Measurements from ENCODE around the gene RTTN. TPM values are rescaled to one million over a fixed set of nuclear protein-coding genes. Genes with fewer than 3 reads are reported as not detected.

Gene RTTN
- polyA plus RNA-seq, 1 experiment, result 5.4 TPM

DNA sequence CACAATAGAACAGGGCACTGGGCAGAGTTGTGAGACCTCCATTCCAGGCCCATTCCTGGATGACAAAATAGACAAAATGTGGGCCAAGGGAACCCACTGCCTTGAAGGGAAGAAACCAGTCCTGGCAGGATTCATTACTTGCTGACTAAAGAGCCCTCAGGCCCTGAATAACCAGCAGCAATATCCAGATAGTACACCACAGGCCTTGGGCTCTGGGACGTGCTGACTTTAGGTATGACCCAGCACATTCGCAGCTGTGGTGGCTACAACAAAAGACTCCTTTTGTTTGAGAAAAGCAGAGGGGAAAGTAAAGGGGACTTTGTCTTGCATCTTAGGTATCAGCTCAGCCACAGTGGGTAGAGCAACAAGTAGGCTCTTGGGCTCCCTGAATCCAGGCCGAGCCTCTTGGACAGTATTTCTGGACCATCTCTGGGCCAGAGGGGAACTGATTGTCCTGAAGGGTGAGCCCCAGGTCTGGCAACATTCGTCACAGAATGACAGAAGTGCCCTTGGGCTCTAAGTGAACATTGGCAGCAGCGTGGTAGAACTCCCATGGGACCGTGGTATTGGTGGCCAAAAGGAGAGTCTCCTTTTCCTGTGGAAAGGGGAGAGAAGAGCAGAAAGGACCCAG, 167.9 kb downstream of the RTTN start:
- no peaks in the 10 kb centered on the region for H3K27me3 ChIP-seq (ENCODE audit: control insufficient read depth, insufficient read depth, low read length)
- no peak overlapping the region for H3K4me3 ChIP-seq (ENCODE audit: low read depth, low read length)
- ChIA-PET POLR2A (no interaction called here), CTCF (no interaction called here)
- no peak for DNase-seq (ENCODE audit: low read depth)
- H3K36me3 ChIP-seq (ENCODE audit: control insufficient read depth, insufficient read depth, low read length), result peaks cover 4% of the 10 kb centered on the region
- TF ChIP-seq, protein P1, sequence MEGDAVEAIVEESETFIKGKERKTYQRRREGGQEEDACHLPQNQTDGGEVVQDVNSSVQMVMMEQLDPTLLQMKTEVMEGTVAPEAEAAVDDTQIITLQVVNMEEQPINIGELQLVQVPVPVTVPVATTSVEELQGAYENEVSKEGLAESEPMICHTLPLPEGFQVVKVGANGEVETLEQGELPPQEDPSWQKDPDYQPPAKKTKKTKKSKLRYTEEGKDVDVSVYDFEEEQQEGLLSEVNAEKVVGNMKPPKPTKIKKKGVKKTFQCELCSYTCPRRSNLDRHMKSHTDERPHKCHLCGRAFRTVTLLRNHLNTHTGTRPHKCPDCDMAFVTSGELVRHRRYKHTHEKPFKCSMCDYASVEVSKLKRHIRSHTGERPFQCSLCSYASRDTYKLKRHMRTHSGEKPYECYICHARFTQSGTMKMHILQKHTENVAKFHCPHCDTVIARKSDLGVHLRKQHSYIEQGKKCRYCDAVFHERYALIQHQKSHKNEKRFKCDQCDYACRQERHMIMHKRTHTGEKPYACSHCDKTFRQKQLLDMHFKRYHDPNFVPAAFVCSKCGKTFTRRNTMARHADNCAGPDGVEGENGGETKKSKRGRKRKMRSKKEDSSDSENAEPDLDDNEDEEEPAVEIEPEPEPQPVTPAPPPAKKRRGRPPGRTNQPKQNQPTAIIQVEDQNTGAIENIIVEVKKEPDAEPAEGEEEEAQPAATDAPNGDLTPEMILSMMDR (IDR thresholded peaks at IDR 0.05; ENCODE audit: insufficient read depth, low read depth, low read length), result no peak

GRCh38 chr18:70036771-70037347, 168.6 kb downstream of the RTTN start:
- CTCF ChIA-PET, result no interaction called here

GRCh38 chr18:70036168-70036567, 169.3 kb downstream of the RTTN start:
- H3K27me3 ChIP-seq (ENCODE audit: control insufficient read depth, insufficient read depth, low read length), result no peaks in the 10 kb centered on the region
- ChIA-PET POLR2A (no interaction called here), CTCF (interaction anchor here (0.7 to 0.9 kb wide), 2 partner anchors 48 to 1217 kb away, joined by 3 read pairs; no protein-coding TSS in a partner anchor)
- no peak overlapping the region for H3K4me3 ChIP-seq (ENCODE audit: low read depth, low read length)
- H3K36me3 ChIP-seq (ENCODE audit: control insufficient read depth, insufficient read depth, low read length), result peaks cover 4% of the 10 kb centered on the region
- TF ChIP-seq, protein P1 (IDR thresholded peaks at IDR 0.05; ENCODE audit: insufficient read depth, low read depth, low read length), result no peak
- DNase-seq (ENCODE audit: low read depth), result no peak

More at GRCh38 chr18:70036771-70037347, 168.6 kb downstream of the RTTN start:
- Histone ChIP-seq H3K4me3 (ENCODE audit: low read depth, low read length) (no peak overlapping the region), H3K36me3 (ENCODE audit: control insufficient read depth, insufficient read depth, low read length) (peaks cover 4% of the 10 kb centered on the region), H3K27me3 (ENCODE audit: control insufficient read depth, insufficient read depth, low read length) (no peaks in the 10 kb centered on the region)
- DNase-seq (ENCODE audit: low read depth), result no peak
- POLR2A ChIA-PET, result no interaction called here
- TF ChIP-seq, protein P1 (IDR thresholded peaks at IDR 0.05; ENCODE audit: insufficient read depth, low read depth, low read length), result no peak

DNA sequence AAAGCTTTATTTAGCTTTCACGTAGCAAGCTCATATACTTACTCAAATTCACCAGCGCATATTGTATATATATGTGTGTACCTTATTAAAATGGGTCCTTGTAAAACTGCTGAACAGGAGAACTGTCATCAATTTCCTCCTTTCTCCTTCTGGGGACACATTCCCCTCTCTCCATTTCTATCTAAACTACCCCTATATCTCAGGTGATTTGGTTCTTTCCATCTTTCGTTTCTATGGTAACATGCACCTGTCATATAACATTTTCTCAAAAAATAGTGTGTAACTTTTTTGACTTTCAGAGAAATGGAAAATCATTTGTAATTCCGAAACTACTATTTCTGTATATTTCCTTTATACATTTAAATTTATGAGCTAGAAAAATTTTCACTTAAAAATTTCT, 174.3 kb downstream of the RTTN start:
- ChIA-PET CTCF (no interaction called here), POLR2A (no interaction called here)
- no peaks in the 10 kb centered on the region for H3K27me3 ChIP-seq (ENCODE audit: control insufficient read depth, insufficient read depth, low read length)
- no peak for DNase-seq (ENCODE audit: low read depth)
- TF ChIP-seq, protein P1 (IDR thresholded peaks at IDR 0.05; ENCODE audit: insufficient read depth, low read depth, low read length), result no peak
- H3K36me3 ChIP-seq (ENCODE audit: control insufficient read depth, insufficient read depth, low read length), result no peaks in the 10 kb centered on the region; the same call in 1 of the 2 replicates
- no peak overlapping the region for H3K4me3 ChIP-seq (ENCODE audit: low read depth, low read length)

DNA sequence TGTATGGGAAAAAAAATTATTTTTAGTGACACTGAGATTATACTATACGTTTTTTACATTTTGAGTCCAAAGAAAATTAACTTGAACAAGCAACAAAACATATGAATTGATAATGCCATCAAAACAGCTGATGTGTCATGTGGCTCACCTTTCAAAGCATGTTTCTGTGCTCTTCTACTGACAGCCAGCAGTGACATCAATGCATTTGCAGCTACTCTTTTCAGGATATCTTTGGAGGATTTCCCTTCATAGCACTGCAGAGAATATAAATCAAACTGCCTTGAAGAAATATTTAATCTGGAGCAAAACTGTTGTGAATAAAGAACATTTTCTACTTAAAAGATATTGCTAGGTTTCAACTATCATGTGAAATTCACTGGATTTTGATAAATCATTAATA, 174.8 kb downstream of the RTTN start:
- Histone ChIP-seq H3K27me3 (ENCODE audit: control insufficient read depth, insufficient read depth, low read length) (no peaks in the 10 kb centered on the region), H3K4me3 (ENCODE audit: low read depth, low read length) (no peak overlapping the region), H3K36me3 (ENCODE audit: control insufficient read depth, insufficient read depth, low read length) (no peaks in the 10 kb centered on the region; the same call in 1 of the 2 replicates)
- TF ChIP-seq, protein P1 (IDR thresholded peaks at IDR 0.05; ENCODE audit: insufficient read depth, low read depth, low read length), result no peak
- ChIA-PET CTCF (no interaction called here), POLR2A (no interaction called here)
- DNase-seq (ENCODE audit: low read depth), result no peak

All from BJ (cell line).